ENCODE results near the gene ACBD5.

The ACBD5 gene

GRCh38 chr10:27242951-27243551 lies 2.5 kb upstream of the ACBD5 start (continued):
- TF ChIP-seq ZNF571 (tag by site-specific recombination; IDR thresholded peaks at IDR 0.05) (no peak), KLF16 (tag by site-specific recombination; IDR thresholded peaks at IDR 0.05) (0 out of 2 replicates have a peak, but pooled peaks have one; percentile 22), ZNF518A (tag by site-specific recombination; conservative IDR thresholded peaks at IDR 0.05; ENCODE audit: low read depth) (peak; percentile 63), ZFP41 (tag by site-specific recombination; IDR thresholded peaks at IDR 0.05; ENCODE audit: borderline replicate concordance) (no peak), ZNF580 (tag by site-specific recombination; IDR thresholded peaks at IDR 0.05) (no peak), KLF1 (tag by site-specific recombination; IDR thresholded peaks at IDR 0.05) (no peak), ZNF776 (tag by site-specific recombination; IDR thresholded peaks at IDR 0.05; ENCODE audit: borderline replicate concordance) (no peak), ZNF112 (tag by site-specific recombination; IDR thresholded peaks at IDR 0.05) (no peak), HOXC10 (CRISPR knock-in tag; IDR thresholded peaks at IDR 0.05) (no peak), ZBTB17 (tag by site-specific recombination; IDR thresholded peaks at IDR 0.05) (peak; percentile 57), ZNF670 (tag by site-specific recombination; IDR thresholded peaks at IDR 0.05; ENCODE audit: low read depth) (no peak), ZFP37 (tag by site-specific recombination; IDR thresholded peaks at IDR 0.05) (no peak), ZNF768 (tag by site-specific recombination; IDR thresholded peaks at IDR 0.05) (no peak), ZBTB21 (tag by site-specific recombination; IDR thresholded peaks at IDR 0.05) (peak; percentile 73; the same call in 1 of the 2 replicates), MZF1 (tag by site-specific recombination; IDR thresholded peaks at IDR 0.05; ENCODE audit: borderline replicate concordance) (no peak), ZNF610 (tag by site-specific recombination; IDR thresholded peaks at IDR 0.05; ENCODE audit: borderline replicate concordance) (no peak), RBAK (tag by site-specific recombination; IDR thresholded peaks at IDR 0.05) (no peak), ZBTB49 (tag by site-specific recombination; IDR thresholded peaks at IDR 0.05; ENCODE audit: low read depth) (no peak), ZIC2 (tag by site-specific recombination; IDR thresholded peaks at IDR 0.05) (0 out of 2 replicates have a peak, but pooled peaks have one; percentile 15), ZNF596 (tag by site-specific recombination; IDR thresholded peaks at IDR 0.05) (no peak), KLF10 (tag by site-specific recombination; IDR thresholded peaks at IDR 0.05) (no peak), BCL11B (tag by site-specific recombination; IDR thresholded peaks at IDR 0.05; ENCODE audit: low read depth) (no peak), ZNF23 (tag by site-specific recombination; IDR thresholded peaks at IDR 0.05; ENCODE audit: borderline replicate concordance) (no peak), TRIM28 (IDR thresholded peaks at IDR 0.05; ENCODE audit: borderline replicate concordance, low read length) (peak; percentile 86)
- TF ChIP-seq, protein P1, sequence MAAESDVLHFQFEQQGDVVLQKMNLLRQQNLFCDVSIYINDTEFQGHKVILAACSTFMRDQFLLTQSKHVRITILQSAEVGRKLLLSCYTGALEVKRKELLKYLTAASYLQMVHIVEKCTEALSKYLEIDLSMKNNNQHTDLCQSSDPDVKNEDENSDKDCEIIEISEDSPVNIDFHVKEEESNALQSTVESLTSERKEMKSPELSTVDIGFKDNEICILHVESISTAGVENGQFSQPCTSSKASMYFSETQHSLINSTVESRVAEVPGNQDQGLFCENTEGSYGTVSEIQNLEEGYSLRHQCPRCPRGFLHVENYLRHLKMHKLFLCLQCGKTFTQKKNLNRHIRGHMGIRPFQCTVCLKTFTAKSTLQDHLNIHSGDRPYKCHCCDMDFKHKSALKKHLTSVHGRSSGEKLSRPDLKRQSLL (tag by site-specific recombination; IDR thresholded peaks at IDR 0.05), result no peak
